K562 (cell line): Measurements from ENCODE around the gene OR5D18.

Experiments used
- ARNT ChIP-seq, 2 experiments: fragments of 450-650 bp; IDR thresholded peaks; 2 replicates each; pipeline ENCODE4 v1.6.1; 2016; ENCODE audit warnings: mild to moderate bottlenecking in 1 of 2
- BRCA1 ChIP-seq, 2 experiments: fragments of 450-650 bp in 1 of 2; sonication (generic) in 1 of 2; formaldehyde crosslinking in 1 of 2; IDR thresholded peaks; 2 replicates each; pipeline versions ENCODE4 v1.5.0 to v1.6.1; 2017 to 2020; ENCODE audit warnings: mild to moderate bottlenecking in 1 of 2, missing genetic modification reagents in 1 of 2
- CCAR2 ChIP-seq: fragments of 200-400 bp; formaldehyde crosslinking; IDR thresholded peaks from 2 replicates; pipeline ENCODE4 v1.6.1; 2017; ENCODE audit warnings: mild to moderate bottlenecking, low read depth, low read length
- DDX20 ChIP-seq: fragments of 450-650 bp; IDR thresholded peaks from 2 replicates; pipeline ENCODE4 v1.6.1; 2016; ENCODE audit warnings: missing genetic modification characterization, low read depth, mild to moderate bottlenecking, missing compliant biosample characterization, moderate library complexity
- LEF1 ChIP-seq: fragments of 450-650 bp; IDR thresholded peaks from 2 replicates; pipeline ENCODE4 v1.6.1; 2016; ENCODE audit warnings: mild to moderate bottlenecking
- NBN ChIP-seq: fragments of 450-650 bp; IDR thresholded peaks from 2 replicates; pipeline ENCODE4 v1.6.1; 2016; ENCODE audit warnings: low read depth, mild to moderate bottlenecking
- NFATC3 ChIP-seq: fragments of 450-650 bp; IDR thresholded peaks from 2 replicates; pipeline ENCODE4 v1.6.1; 2017; ENCODE audit warnings: mild to moderate bottlenecking
- U2AF1 ChIP-seq: fragments of 200-400 bp; formaldehyde crosslinking; optimal IDR thresholded peaks from 2 replicates; pipeline ENCODE3; 2017; ENCODE audit warnings: mild to moderate bottlenecking, low read depth, low read length, moderate library complexity
- TF ChIP-seq, protein P1 (sequence below): sonication (generic); formaldehyde crosslinking; IDR thresholded peaks from 2 replicates; pipeline ENCODE4 v1.8.1; 2023; ENCODE audit warnings: mild to moderate bottlenecking, missing genetic modification reagents
- TF ChIP-seq, protein P2 (sequence below): sonication (generic); formaldehyde crosslinking; IDR thresholded peaks from 2 replicates; pipeline ENCODE4 v1.5.0; 2020; ENCODE audit warnings: missing genetic modification reagents
- TF ChIP-seq, protein P3 (sequence below): sonication (generic); formaldehyde crosslinking; IDR thresholded peaks from 2 replicates; pipeline ENCODE4 v1.8.0; 2023; ENCODE audit warnings: mild to moderate bottlenecking, missing genetic modification reagents

DNA sequence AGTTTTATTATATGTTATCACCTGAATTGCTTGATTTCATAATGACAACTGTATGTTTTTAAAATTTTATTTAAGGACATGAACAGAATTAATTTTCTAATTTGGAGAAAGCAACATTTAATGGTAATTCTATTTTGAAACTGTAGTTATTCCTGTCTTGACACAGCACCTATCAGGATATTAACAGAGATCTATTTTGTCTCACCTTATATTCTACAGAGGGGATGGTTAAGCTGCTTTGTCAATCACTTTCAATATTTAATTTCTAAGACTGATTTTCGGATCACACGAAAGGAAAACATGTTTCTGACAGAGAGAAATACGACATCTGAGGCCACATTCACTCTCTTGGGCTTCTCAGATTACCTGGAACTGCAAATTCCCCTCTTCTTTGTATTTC lies 19.0 kb downstream of the OR5D18 start, which contains the start of gene OR5D16:
- TF ChIP-seq NBN (no peak), LEF1 (no peak), DDX20 (tag) (no peak), ARNT (IDR thresholded peaks at IDR 0.05) (no peak), U2AF1 (no peak), CCAR2 (no peak), NFATC3 (no peak), BRCA1 (IDR thresholded peaks at IDR 0.05) (no peak), BRCA1 (CRISPR knock-in tag; IDR thresholded peaks at IDR 0.05) (no peak)
- TF ChIP-seq, protein P1, sequence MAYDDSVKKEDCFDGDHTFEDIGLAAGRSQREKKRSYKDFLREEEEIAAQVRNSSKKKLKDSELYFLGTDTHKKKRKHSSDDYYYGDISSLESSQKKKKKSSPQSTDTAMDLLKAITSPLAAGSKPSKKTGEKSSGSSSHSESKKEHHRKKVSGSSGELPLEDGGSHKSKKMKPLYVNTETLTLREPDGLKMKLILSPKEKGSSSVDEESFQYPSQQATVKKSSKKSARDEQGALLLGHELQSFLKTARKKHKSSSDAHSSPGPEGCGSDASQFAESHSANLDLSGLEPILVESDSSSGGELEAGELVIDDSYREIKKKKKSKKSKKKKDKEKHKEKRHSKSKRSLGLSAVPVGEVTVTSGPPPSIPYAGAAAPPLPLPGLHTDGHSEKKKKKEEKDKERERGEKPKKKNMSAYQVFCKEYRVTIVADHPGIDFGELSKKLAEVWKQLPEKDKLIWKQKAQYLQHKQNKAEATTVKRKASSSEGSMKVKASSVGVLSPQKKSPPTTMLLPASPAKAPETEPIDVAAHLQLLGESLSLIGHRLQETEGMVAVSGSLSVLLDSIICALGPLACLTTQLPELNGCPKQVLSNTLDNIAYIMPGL (CRISPR knock-in tag), result no peak
- TF ChIP-seq, protein P2, sequence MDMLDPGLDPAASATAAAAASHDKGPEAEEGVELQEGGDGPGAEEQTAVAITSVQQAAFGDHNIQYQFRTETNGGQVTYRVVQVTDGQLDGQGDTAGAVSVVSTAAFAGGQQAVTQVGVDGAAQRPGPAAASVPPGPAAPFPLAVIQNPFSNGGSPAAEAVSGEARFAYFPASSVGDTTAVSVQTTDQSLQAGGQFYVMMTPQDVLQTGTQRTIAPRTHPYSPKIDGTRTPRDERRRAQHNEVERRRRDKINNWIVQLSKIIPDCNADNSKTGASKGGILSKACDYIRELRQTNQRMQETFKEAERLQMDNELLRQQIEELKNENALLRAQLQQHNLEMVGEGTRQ (CRISPR knock-in tag), result no peak
- TF ChIP-seq, protein P3, sequence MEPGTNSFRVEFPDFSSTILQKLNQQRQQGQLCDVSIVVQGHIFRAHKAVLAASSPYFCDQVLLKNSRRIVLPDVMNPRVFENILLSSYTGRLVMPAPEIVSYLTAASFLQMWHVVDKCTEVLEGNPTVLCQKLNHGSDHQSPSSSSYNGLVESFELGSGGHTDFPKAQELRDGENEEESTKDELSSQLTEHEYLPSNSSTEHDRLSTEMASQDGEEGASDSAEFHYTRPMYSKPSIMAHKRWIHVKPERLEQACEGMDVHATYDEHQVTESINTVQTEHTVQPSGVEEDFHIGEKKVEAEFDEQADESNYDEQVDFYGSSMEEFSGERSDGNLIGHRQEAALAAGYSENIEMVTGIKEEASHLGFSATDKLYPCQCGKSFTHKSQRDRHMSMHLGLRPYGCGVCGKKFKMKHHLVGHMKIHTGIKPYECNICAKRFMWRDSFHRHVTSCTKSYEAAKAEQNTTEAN, result no peak
